IMR-90 (cell line): ENCODE data around the gene LRP1B. TPM values are rescaled to one million over a fixed set of nuclear protein-coding genes. Genes with fewer than 3 reads are reported as not detected.

ENCODE experiments used
- ATAC-seq: fragments of 200-7000 bp; cut with Tn5 transposase; 2 replicates; pipeline ENCODE4 v1.9.1; 2020; ENCODE audit warnings: low read depth, mild to moderate bottlenecking, moderate library complexity
- BruUV-seq: library from RNA; stranded (reverse); fragments of 400-500 nt; replicated peaks from 2 replicates; lab custom pipeline; 2021; lab: Mats Ljungman, UMichigan
- CTCF ChIA-PET: fragments of 300-600 bp; formaldehyde crosslinking; extraction: SDS; loops from one replicate; lab custom pipeline; 2021; ENCODE audit warnings: antibody characterized with exemption; lab: Yijun Ruan, JAX
- POLR2A ChIA-PET: fragments of 300-600 bp; sonication (Branson Sonifier 250); formaldehyde crosslinking; loops from one replicate; lab custom pipeline; 2022; ENCODE audit warnings: antibody characterized with exemption; ENCODE audit not compliant: unreplicated experiment; lab: Charles Lee
- DNase-seq: peaks from one replicate; pipeline ENCODE4 v3.0.0; 2013
- H2AFZ ChIP-seq: replicated peaks from 2 replicates; pipeline ENCODE3; 2013; ENCODE audit warnings: low read length, mild to moderate bottlenecking; ENCODE audit not compliant: poor library complexity
- H2AK5ac ChIP-seq: 2 replicates; pipeline ENCODE4 v1.6.1; 2013; ENCODE audit warnings: low read depth, low read length, inconsistent platforms
- H2AK9ac ChIP-seq: replicated peaks from 2 replicates; pipeline ENCODE3; 2013; ENCODE audit warnings: mild to moderate bottlenecking, low read depth, low read length, moderate library complexity; ENCODE audit not compliant: poor library complexity
- H2BK120ac ChIP-seq: 2 replicates; pipeline ENCODE4 v1.6.1; 2013; ENCODE audit warnings: low read depth, low read length, inconsistent platforms
- H2BK15ac ChIP-seq: 3 replicates; pipeline ENCODE4 v1.6.1; 2013; ENCODE audit warnings: low read depth, low read length, inconsistent platforms
- H2BK20ac ChIP-seq: 2 replicates; pipeline ENCODE4 v1.6.1; 2013; ENCODE audit warnings: low read depth, mild to moderate bottlenecking, inconsistent platforms, low read length, moderate library complexity
- H2BK5ac ChIP-seq: 2 replicates; pipeline ENCODE4 v1.6.1; 2013; ENCODE audit warnings: mild to moderate bottlenecking, low read depth, low read length, inconsistent platforms; ENCODE audit not compliant: poor library complexity, severe bottlenecking
- H3K14ac ChIP-seq: replicated peaks from 2 replicates; pipeline ENCODE4 v1.6.1; 2013; ENCODE audit warnings: low read depth, low read length, inconsistent platforms
- H3K18ac ChIP-seq: 2 replicates; pipeline ENCODE4 v1.6.1; 2013; ENCODE audit warnings: low read depth, low read length, control low read depth
- H3K23ac ChIP-seq: 2 replicates; pipeline ENCODE4 v1.6.1; 2013; ENCODE audit warnings: low read depth, low read length, inconsistent platforms
- H3K27ac ChIP-seq: 2 replicates; pipeline ENCODE4 v1.5.1; 2013; ENCODE audit warnings: mild to moderate bottlenecking, control low read depth, low read length; ENCODE audit not compliant: insufficient read depth
- H3K27me3 ChIP-seq: 2 replicates; pipeline ENCODE4 v1.6.1; 2013; ENCODE audit warnings: low read length; ENCODE audit not compliant: control insufficient read depth, insufficient read depth
- H3K36me3 ChIP-seq: 2 replicates; pipeline ENCODE4 v1.6.1; 2013; ENCODE audit warnings: low read length, mixed read lengths; ENCODE audit not compliant: control insufficient read depth, insufficient read depth
- H3K4ac ChIP-seq: 2 replicates; pipeline ENCODE4 v1.6.1; 2013; ENCODE audit warnings: low read depth, low read length, inconsistent platforms
- H3K4me1 ChIP-seq: 2 replicates; pipeline ENCODE4 v1.6.1; 2013; ENCODE audit warnings: low read length, mixed read lengths; ENCODE audit not compliant: control insufficient read depth, insufficient read depth
- H3K4me2 ChIP-seq: 2 replicates; pipeline ENCODE4 v1.6.1; 2013; ENCODE audit warnings: low read depth, mild to moderate bottlenecking, control low read depth, low read length, moderate library complexity
- H3K4me3 ChIP-seq: 2 replicates; pipeline ENCODE4 v1.5.1; 2013; ENCODE audit warnings: low read depth, mild to moderate bottlenecking, control low read depth, low read length, moderate library complexity; ENCODE audit not compliant: insufficient read depth
- H3K56ac ChIP-seq: 2 replicates; pipeline ENCODE4 v1.6.1; 2013; ENCODE audit warnings: low read length, inconsistent platforms; ENCODE audit not compliant: insufficient read depth; ENCODE audit errors: extremely low read depth
- H3K79me1 ChIP-seq, 2 experiments: 2 replicates each; pipeline ENCODE4 v1.6.1; 2013; ENCODE audit warnings: low read length in 2 of 2, inconsistent platforms in 1 of 2, low read depth in 1 of 2
- H3K9ac ChIP-seq: 2 replicates; pipeline ENCODE4 v1.6.1; 2013; ENCODE audit warnings: low read depth, low read length, control low read depth
- H3K9me1 ChIP-seq: 2 replicates; pipeline ENCODE4 v1.6.1; 2013; ENCODE audit warnings: low read length, inconsistent platforms; ENCODE audit not compliant: insufficient read depth
- H3K9me3 ChIP-seq: 2 replicates; pipeline ENCODE4 v1.6.1; 2013; ENCODE audit warnings: low read length; ENCODE audit not compliant: control insufficient read depth, insufficient read depth
- H4K20me1 ChIP-seq: 2 replicates; pipeline ENCODE4 v1.6.1; 2013; ENCODE audit warnings: low read length, inconsistent platforms; ENCODE audit not compliant: insufficient read depth
- H4K5ac ChIP-seq: 2 replicates; pipeline ENCODE4 v1.6.1; 2013; ENCODE audit warnings: mild to moderate bottlenecking, low read depth, low read length, control low read depth
- H4K8ac ChIP-seq, 2 experiments: 2 replicates each; pipeline ENCODE4 v1.6.1; 2013; ENCODE audit warnings: low read depth in 2 of 2, low read length in 2 of 2, control low read depth in 1 of 2, inconsistent platforms in 1 of 2
- H4K91ac ChIP-seq: 2 replicates; pipeline ENCODE4 v1.6.1; 2013; ENCODE audit warnings: low read depth, low read length, inconsistent platforms; ENCODE audit not compliant: insufficient read depth
- CEBPB ChIP-seq: IDR thresholded peaks from 2 replicates; pipeline ENCODE4 v1.6.1; 2012; ENCODE audit warnings: low read depth, low read length, improper control_type of control experiment
- MAFK ChIP-seq: IDR thresholded peaks from 2 replicates; pipeline ENCODE4 v1.6.1; 2012; ENCODE audit warnings: low read depth, low read length, improper control_type of control experiment
- MAZ ChIP-seq: IDR thresholded peaks from 2 replicates; pipeline ENCODE4 v1.6.1; 2012; ENCODE audit warnings: low read depth, mild to moderate bottlenecking, low read length, improper control_type of control experiment, moderate library complexity, borderline replicate concordance
- NFE2L2 ChIP-seq: fragments of 150-350 bp; IDR thresholded peaks from 2 replicates; pipeline ENCODE4 v1.6.1; 2016; ENCODE audit warnings: low read depth, mild to moderate bottlenecking, low read length
- RCOR1 ChIP-seq: IDR thresholded peaks from 2 replicates; pipeline ENCODE4 v1.6.1; 2012; ENCODE audit warnings: mild to moderate bottlenecking, low read length, improper control_type of control experiment; ENCODE audit not compliant: insufficient replicate concordance
- RFX5 ChIP-seq: IDR thresholded peaks from 2 replicates; pipeline ENCODE4 v1.8.0; 2012; ENCODE audit warnings: low read depth, mild to moderate bottlenecking, low read length, moderate library complexity
- SMC3 ChIP-seq: fragments of 150-350 bp; IDR thresholded peaks from 2 replicates; pipeline ENCODE4 v1.6.1; 2016; ENCODE audit warnings: low read depth, mild to moderate bottlenecking, antibody characterized with exemption, low read length, moderate library complexity
- WGBS, 2 experiments: methylation state at CpG; one replicate each; pipeline versions ENCODE4 v1.1.5 to v1.1.7; 2013; ENCODE audit warnings: missing lambda C conversion rate in 2 of 2; ENCODE audit not compliant: insufficient read length in 1 of 2; ENCODE audit errors: extremely low coverage in 2 of 2; 5-methylcytosine and 5-hydroxymethylcytosine counted together
- dilution Hi-C: fragments of 300-500 bp; cut with HindIII; formaldehyde crosslinking; loops from one replicate; pipeline ENCODE4 v1.14.3; 2018; ENCODE audit warnings: low sequenced_read_pairs; ENCODE audit not compliant: unreplicated experiment
- in situ Hi-C: fragments of 300-500 bp; cut with MboI; formaldehyde crosslinking; loops from 3 replicates; pipeline ENCODE4 v1.14.3; 2019; ENCODE audit warnings: low sequenced_read_pairs, inconsistent platforms, mixed read lengths
- intact Hi-C: fragments of 100-400 bp; cut with micrococcal nuclease; formaldehyde crosslinking; loops from 2 replicates; pipeline ENCODE4 v1.10.0; 2022
- polyA plus RNA-seq, 3 experiments: library from polyadenylated mRNA; depleted of rRNA; stranded (reverse); fragments of >200 nt; gene quantifications; 2 replicates each; pipeline ENCODE4 v1.2.3, GENCODE V29; 2012; ENCODE audit warnings: low replicate concordance in 1 of 3
- total RNA-seq: library from RNA; depleted of rRNA; stranded (reverse); fragments of >200 nt; gene quantifications from 2 replicates; pipeline ENCODE4 v1.2.3, GENCODE V29; 2012
- TF ChIP-seq, protein P1 (sequence below): conservative IDR thresholded peaks from 2 replicates; pipeline ENCODE4 v1.5.1; 2012; ENCODE audit warnings: mild to moderate bottlenecking, low read depth, low read length, improper control_type of control experiment
- TF ChIP-seq, protein P2 (sequence below): fragments of 150-350 bp; IDR thresholded peaks from 2 replicates; pipeline ENCODE4 v1.6.1; 2016; ENCODE audit warnings: low read depth, mild to moderate bottlenecking, low read length, moderate library complexity, borderline replicate concordance
- TF ChIP-seq, protein P3 (sequence below): fragments of 150-350 bp; IDR thresholded peaks from 2 replicates; pipeline ENCODE4 v1.6.1; 2017; ENCODE audit warnings: mild to moderate bottlenecking, antibody characterized with exemption, low read length, low read depth

LRP1B gene
- total and polyA plus RNA-seq, 2 of the 4 experiments (the other 2 are of a cell fraction) = under 0.01 to 0.02 TPM

DNA sequence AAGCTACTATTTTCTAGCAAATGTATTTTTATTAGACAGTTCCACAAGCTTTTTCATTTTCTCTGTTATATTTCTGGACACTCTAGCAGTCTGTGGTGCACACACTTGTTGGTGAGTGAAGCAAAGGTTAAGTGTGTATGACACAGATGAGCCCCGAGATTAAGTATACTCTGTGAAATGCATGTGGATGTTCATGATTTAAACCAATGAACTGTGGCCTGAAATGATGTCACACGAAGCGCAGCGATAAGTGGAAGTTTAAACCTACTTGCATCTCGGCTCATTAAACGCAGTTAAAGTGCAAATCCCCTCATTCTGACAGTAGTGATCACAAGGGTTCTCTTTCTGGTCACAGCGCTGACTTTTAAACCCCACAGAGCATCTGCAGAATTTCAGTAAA, 1861.8 kb downstream of the LRP1B start:
- 72% methylated on average over 6 of the region's 7 CpGs; no CpG with 5 or more reads in 1 of the 2 experiments for WGBS, 2 experiments
- Histone ChIP-seq H2BK120ac (no peak overlapping the region), H2BK20ac (no peak overlapping the region), H3K23ac (no peak overlapping the region), H3K27ac (no peak overlapping the region), H3K18ac (no peak overlapping the region), H3K56ac (no peak overlapping the region), H4K91ac (no peak overlapping the region), H2BK15ac (no peak overlapping the region), H3K36me3 (no peaks in the 10 kb centered on the region), H3K9ac (no peak overlapping the region), H4K5ac (no peak overlapping the region), H3K9me1 (no peaks in the 10 kb centered on the region), H2BK5ac (no peak overlapping the region), H3K79me1 (no peaks in the 10 kb centered on the region), H4K8ac (no peak overlapping the region), H2AK5ac (no peak overlapping the region), H3K27me3 (no peaks in the 10 kb centered on the region), H3K4me1 (no peaks in the 10 kb centered on the region), H3K14ac (no peak overlapping the region), H3K4me3 (no peak overlapping the region), H2AK9ac (no peak overlapping the region), H3K4me2 (no peak overlapping the region), H4K20me1 (no peaks in the 10 kb centered on the region), H3K4ac (no peak overlapping the region), H3K9me3 (no peaks in the 10 kb centered on the region), H2AFZ (no peak overlapping the region)
- in situ Hi-C loops (no loop called here), dilution Hi-C loops (no loop called here), intact Hi-C loops (no loop called here)
- TF ChIP-seq, protein P1, sequence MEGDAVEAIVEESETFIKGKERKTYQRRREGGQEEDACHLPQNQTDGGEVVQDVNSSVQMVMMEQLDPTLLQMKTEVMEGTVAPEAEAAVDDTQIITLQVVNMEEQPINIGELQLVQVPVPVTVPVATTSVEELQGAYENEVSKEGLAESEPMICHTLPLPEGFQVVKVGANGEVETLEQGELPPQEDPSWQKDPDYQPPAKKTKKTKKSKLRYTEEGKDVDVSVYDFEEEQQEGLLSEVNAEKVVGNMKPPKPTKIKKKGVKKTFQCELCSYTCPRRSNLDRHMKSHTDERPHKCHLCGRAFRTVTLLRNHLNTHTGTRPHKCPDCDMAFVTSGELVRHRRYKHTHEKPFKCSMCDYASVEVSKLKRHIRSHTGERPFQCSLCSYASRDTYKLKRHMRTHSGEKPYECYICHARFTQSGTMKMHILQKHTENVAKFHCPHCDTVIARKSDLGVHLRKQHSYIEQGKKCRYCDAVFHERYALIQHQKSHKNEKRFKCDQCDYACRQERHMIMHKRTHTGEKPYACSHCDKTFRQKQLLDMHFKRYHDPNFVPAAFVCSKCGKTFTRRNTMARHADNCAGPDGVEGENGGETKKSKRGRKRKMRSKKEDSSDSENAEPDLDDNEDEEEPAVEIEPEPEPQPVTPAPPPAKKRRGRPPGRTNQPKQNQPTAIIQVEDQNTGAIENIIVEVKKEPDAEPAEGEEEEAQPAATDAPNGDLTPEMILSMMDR = no peak
- TF ChIP-seq, protein P2, sequence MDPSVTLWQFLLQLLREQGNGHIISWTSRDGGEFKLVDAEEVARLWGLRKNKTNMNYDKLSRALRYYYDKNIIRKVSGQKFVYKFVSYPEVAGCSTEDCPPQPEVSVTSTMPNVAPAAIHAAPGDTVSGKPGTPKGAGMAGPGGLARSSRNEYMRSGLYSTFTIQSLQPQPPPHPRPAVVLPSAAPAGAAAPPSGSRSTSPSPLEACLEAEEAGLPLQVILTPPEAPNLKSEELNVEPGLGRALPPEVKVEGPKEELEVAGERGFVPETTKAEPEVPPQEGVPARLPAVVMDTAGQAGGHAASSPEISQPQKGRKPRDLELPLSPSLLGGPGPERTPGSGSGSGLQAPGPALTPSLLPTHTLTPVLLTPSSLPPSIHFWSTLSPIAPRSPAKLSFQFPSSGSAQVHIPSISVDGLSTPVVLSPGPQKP = no peak
- no peak for TF ChIP-seq RFX5
- TF ChIP-seq RCOR1 = no peak
- TF ChIP-seq, protein P3, sequence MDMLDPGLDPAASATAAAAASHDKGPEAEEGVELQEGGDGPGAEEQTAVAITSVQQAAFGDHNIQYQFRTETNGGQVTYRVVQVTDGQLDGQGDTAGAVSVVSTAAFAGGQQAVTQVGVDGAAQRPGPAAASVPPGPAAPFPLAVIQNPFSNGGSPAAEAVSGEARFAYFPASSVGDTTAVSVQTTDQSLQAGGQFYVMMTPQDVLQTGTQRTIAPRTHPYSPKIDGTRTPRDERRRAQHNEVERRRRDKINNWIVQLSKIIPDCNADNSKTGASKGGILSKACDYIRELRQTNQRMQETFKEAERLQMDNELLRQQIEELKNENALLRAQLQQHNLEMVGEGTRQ = no peak
- TF ChIP-seq MAZ = no peak
- no peak for TF ChIP-seq MAFK
- TF ChIP-seq CEBPB = no peak
- no peak for TF ChIP-seq NFE2L2
- TF ChIP-seq SMC3 = no peak
- ATAC-seq (no peak), DNase-seq (no peak)
- no TSS peak for BruUV-seq
- ChIA-PET POLR2A (no interaction called here), CTCF (no interaction called here)
